ENCODE data around the gene CUL7.

DNA sequence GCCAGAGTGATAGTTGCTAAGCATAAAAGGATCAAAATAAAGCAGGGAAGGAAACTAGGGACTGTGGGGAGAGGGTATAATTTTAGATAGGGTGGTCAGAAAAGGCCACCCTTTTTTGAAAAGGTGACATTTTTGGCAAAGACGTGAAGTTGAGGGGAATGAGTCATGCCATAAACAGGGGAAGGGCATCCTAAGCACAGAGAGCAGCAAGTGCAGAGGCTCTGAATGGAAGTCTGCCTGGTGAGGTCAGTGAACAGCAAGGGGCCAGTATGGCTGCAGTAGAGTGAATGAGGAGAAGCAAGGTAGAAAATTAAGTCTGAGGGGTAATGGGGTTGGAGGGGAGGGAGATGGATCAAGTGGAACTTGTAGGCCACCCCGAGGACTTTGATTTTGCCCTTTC lies 8.2 kb upstream of the CUL7 start:
- TF ChIP-seq POLR2A (IDR thresholded peaks at IDR 0.05; ENCODE audit: borderline replicate concordance, extremely low read depth, insufficient read depth, insufficient read length) (no peak), ZFX (IDR thresholded peaks at IDR 0.05) (no peak), CEBPB (IDR thresholded peaks at IDR 0.05; ENCODE audit: low read depth) (no peak), EZH2 (IDR thresholded peaks at IDR 0.05) (no peak), EGR1 (IDR thresholded peaks at IDR 0.05; ENCODE audit: low read depth) (no peak), RAD21 (IDR thresholded peaks at IDR 0.05; ENCODE audit: low read depth) (no peak), TCF7L2 (IDR thresholded peaks at IDR 0.05; ENCODE audit: borderline replicate concordance, extremely low read depth, insufficient read depth, insufficient read length) (no peak)
- TF ChIP-seq, protein P1, sequence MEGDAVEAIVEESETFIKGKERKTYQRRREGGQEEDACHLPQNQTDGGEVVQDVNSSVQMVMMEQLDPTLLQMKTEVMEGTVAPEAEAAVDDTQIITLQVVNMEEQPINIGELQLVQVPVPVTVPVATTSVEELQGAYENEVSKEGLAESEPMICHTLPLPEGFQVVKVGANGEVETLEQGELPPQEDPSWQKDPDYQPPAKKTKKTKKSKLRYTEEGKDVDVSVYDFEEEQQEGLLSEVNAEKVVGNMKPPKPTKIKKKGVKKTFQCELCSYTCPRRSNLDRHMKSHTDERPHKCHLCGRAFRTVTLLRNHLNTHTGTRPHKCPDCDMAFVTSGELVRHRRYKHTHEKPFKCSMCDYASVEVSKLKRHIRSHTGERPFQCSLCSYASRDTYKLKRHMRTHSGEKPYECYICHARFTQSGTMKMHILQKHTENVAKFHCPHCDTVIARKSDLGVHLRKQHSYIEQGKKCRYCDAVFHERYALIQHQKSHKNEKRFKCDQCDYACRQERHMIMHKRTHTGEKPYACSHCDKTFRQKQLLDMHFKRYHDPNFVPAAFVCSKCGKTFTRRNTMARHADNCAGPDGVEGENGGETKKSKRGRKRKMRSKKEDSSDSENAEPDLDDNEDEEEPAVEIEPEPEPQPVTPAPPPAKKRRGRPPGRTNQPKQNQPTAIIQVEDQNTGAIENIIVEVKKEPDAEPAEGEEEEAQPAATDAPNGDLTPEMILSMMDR (IDR thresholded peaks at IDR 0.05 in 2 of 3, conservative IDR thresholded peaks at IDR 0.05 in 1 of 3; ENCODE audit: borderline replicate concordance in 1 of 3, insufficient read depth in 1 of 3, low read depth in 2 of 3, low read length in 2 of 3), result no peak
- TF ChIP-seq, protein P2, sequence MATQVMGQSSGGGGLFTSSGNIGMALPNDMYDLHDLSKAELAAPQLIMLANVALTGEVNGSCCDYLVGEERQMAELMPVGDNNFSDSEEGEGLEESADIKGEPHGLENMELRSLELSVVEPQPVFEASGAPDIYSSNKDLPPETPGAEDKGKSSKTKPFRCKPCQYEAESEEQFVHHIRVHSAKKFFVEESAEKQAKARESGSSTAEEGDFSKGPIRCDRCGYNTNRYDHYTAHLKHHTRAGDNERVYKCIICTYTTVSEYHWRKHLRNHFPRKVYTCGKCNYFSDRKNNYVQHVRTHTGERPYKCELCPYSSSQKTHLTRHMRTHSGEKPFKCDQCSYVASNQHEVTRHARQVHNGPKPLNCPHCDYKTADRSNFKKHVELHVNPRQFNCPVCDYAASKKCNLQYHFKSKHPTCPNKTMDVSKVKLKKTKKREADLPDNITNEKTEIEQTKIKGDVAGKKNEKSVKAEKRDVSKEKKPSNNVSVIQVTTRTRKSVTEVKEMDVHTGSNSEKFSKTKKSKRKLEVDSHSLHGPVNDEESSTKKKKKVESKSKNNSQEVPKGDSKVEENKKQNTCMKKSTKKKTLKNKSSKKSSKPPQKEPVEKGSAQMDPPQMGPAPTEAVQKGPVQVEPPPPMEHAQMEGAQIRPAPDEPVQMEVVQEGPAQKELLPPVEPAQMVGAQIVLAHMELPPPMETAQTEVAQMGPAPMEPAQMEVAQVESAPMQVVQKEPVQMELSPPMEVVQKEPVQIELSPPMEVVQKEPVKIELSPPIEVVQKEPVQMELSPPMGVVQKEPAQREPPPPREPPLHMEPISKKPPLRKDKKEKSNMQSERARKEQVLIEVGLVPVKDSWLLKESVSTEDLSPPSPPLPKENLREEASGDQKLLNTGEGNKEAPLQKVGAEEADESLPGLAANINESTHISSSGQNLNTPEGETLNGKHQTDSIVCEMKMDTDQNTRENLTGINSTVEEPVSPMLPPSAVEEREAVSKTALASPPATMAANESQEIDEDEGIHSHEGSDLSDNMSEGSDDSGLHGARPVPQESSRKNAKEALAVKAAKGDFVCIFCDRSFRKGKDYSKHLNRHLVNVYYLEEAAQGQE (IDR thresholded peaks at IDR 0.05; ENCODE audit: low read depth), result no peak

All from HCT116 (cell line).